ENCODE results near the gene PIEZO2. TPM values are rescaled to one million over a fixed set of nuclear protein-coding genes. Genes with fewer than 3 reads are reported as not detected.

The PIEZO2 gene
- total RNA-seq, 4 donors from 2014 or later: 2.7 to 11.7 (median 4.0) TPM

GRCh38 chr18:10739152-10739551 is 410.2 kb downstream of the PIEZO2 start:
- TF ChIP-seq CTCF (IDR thresholded peaks at IDR 0.05): no peak
- ATAC-seq (ENCODE audit: low FRiP score): no peak
- no peak for DNase-seq (ENCODE audit: low spot score)

- no peak for TF ChIP-seq CTCF (IDR thresholded peaks at IDR 0.05)
- DNase-seq (ENCODE audit: low spot score) (no peak), ATAC-seq (ENCODE audit: low FRiP score) (no peak)
Measured at GRCh38 chr18:10736984-10737383, 412.4 kb downstream of the PIEZO2 start.

GRCh38 chr18:10732990-10733389 is 416.4 kb downstream of the PIEZO2 start:
- ATAC-seq (ENCODE audit: low FRiP score): no peak
- no peak for TF ChIP-seq CTCF (IDR thresholded peaks at IDR 0.05)
- DNase-seq (ENCODE audit: low spot score): no peak

GRCh38 chr18:10727477-10727876 is 421.9 kb downstream of the PIEZO2 start:
- no peak for TF ChIP-seq CTCF (IDR thresholded peaks at IDR 0.05)
- ATAC-seq (ENCODE audit: low FRiP score) (no peak), DNase-seq (ENCODE audit: low spot score) (no peak)

DNA sequence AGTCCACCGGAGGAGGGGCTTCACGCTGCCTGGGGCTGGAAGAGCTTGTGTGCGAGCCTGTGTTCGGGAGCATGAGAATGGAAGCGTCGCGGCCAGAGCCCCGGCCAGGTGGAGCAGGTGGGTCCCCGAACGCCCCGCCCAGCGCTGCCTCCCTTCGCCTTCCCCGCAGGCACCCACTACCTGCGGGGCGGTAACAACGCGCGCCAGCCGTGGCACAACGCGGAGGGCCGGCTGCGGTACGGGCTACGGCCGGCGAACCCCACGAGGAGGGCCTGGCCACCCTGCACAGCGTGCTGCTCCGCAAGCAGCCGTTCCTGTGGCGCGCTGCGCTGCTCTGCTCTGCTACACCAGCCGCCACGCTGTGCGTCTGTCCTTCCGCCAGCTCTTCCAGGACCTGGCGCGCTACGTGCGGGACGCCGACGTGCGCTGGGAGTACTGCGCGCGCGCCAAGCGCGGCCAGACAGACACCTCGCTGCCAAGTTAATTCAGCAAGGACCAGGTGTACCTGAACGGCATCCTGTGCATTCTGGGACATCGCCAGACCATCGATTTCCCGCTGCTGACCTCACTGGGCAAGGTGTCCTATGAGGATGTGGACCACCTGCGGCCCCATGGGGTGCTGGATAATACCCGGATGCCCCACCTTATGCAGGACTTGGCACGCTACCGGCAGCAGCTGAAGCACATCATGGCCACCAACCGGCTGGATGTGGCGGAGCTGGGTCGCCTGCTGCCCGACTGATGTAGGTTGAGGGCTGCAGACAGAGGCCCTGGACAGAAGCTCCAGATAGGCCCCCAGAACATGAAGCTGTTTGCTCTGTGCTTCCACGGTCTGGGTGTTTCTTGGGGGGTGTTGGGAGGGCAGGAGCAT is 422.9 kb downstream of the PIEZO2 start:
- TF ChIP-seq CTCF (IDR thresholded peaks at IDR 0.05): no peak
- ATAC-seq (ENCODE audit: low FRiP score) (peak; percentile 41), DNase-seq (ENCODE audit: low spot score) (no peak)

GRCh38 chr18:10724666-10725065 is 424.7 kb downstream of the PIEZO2 start:
- no peak for DNase-seq (ENCODE audit: low spot score)
- ATAC-seq (ENCODE audit: low FRiP score): no peak
- no peak for TF ChIP-seq CTCF (IDR thresholded peaks at IDR 0.05)

GRCh38 chr18:10723496-10723895 is 425.9 kb downstream of the PIEZO2 start:
- DNase-seq (ENCODE audit: low spot score) (no peak), ATAC-seq (ENCODE audit: low FRiP score) (no peak)
- no peak for TF ChIP-seq CTCF (IDR thresholded peaks at IDR 0.05)
